IgD-negative memory B cell (primary cell): Measurements from ENCODE around the gene TK2. TPM values are rescaled to one million over a fixed set of nuclear protein-coding genes. Genes with fewer than 3 reads are reported as not detected.

ENCODE experiments used
- H3K27ac Mint-ChIP-seq, 3 donors: one replicate each; pipeline ENCODE4 v1.8.0; 2020 to 2022; ENCODE audit warnings: mild to moderate bottlenecking in 3 of 3, mixed read lengths in 3 of 3, moderate library complexity in 1 of 3
- H3K27me3 Mint-ChIP-seq: one replicate; pipeline ENCODE4 v1.8.0; 2021; ENCODE audit warnings: mixed read lengths
- H3K36me3 Mint-ChIP-seq: one replicate; pipeline ENCODE4 v1.8.0; 2020; ENCODE audit warnings: mild to moderate bottlenecking, mixed read lengths
- H3K4me1 Mint-ChIP-seq, 3 donors: one replicate each; pipeline ENCODE4 v1.8.0; 2020 to 2022; ENCODE audit warnings: mixed read lengths in 3 of 3, mild to moderate bottlenecking in 1 of 3
- H3K4me3 Mint-ChIP-seq, 4 donors: one replicate each; pipeline ENCODE4 v1.8.0; 2020 to 2022; ENCODE audit warnings: mild to moderate bottlenecking in 4 of 4, mixed read lengths in 4 of 4, moderate library complexity in 3 of 4
- H3K9me3 Mint-ChIP-seq, 3 donors: one replicate each; pipeline ENCODE4 v1.8.0; 2020 to 2021; ENCODE audit warnings: mixed read lengths in 3 of 3, mild to moderate bottlenecking in 1 of 3
- polyA plus RNA-seq: library from polyadenylated mRNA; unstranded; fragments of 300-500 nt; fragmentation: Illumina TruSeq; gene quantifications from one replicate; pipeline ENCODE4 v1.2.3, GENCODE V29; 2021

The TK2 gene
- polyA plus RNA-seq, 1 donor from 2014 or later, result 1.6 TPM

DNA sequence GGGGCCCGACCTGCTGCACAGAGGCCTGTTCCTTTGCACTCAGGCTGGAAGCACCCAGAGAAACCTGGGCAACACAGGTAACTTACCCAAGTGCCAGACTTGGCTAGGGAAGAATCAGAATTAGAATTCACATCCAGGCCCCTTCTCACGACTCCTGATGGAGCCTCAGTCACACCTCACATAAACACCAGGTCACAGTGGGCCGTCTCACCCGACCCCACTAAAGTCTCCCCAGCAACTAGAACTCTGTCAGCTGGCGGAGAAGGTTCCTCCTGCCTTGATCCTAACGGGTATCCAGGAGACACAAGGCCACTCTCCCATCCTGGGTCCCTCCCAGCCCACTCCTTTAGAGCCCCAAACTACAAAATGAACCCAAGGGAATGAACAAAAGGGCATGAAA is 6.4 kb downstream of the TK2 start:
- H3K4me3 Mint-ChIP-seq, result no peak overlapping the region
- peaks cover 44 to 68% (median 61%) of the 10 kb centered on the region in 3 donors for H3K4me1 Mint-ChIP-seq
- no peaks in the 10 kb centered on the region for H3K27me3 Mint-ChIP-seq
- H3K27ac Mint-ChIP-seq, result no peak overlapping the region
- no peaks in the 10 kb centered on the region for H3K36me3 Mint-ChIP-seq
- H3K9me3 Mint-ChIP-seq, result no peaks in the 10 kb centered on the region

GRCh38 chr16:66542396-66542795 is 7.5 kb downstream of the TK2 start:
- no peak overlapping the region for H3K27ac Mint-ChIP-seq
- no peaks in the 10 kb centered on the region for H3K36me3 Mint-ChIP-seq
- H3K4me1 Mint-ChIP-seq, result peaks cover 41 to 59% (median 54%) of the 10 kb centered on the region in 3 donors
- no peak overlapping the region for H3K4me3 Mint-ChIP-seq
- H3K9me3 Mint-ChIP-seq, result no peaks in the 10 kb centered on the region
- H3K27me3 Mint-ChIP-seq, result no peaks in the 10 kb centered on the region

GRCh38 chr16:66541388-66542355 is 8.2 kb downstream of the TK2 start:
- Mint-ChIP-seq H3K36me3 (no peaks in the 10 kb centered on the region), H3K27ac (no peak overlapping the region), H3K27me3 (no peaks in the 10 kb centered on the region), H3K9me3 (no peaks in the 10 kb centered on the region), H3K4me3 (no peak overlapping the region), H3K4me1 (peaks cover 37 to 59% (median 49%) of the 10 kb centered on the region in 3 donors)

GRCh38 chr16:66539623-66540469 is 10.1 kb downstream of the TK2 start:
- H3K4me1 Mint-ChIP-seq, result peaks cover 26 to 44% (median 36%) of the 10 kb centered on the region in 3 donors
- H3K36me3 Mint-ChIP-seq, result no peaks in the 10 kb centered on the region
- no peaks in the 10 kb centered on the region for H3K27me3 Mint-ChIP-seq
- H3K4me3 Mint-ChIP-seq, result peak overlapping the region in 3 of 4 donors; percentile 27 to 85 (median 80)
- H3K27ac Mint-ChIP-seq, result peak overlapping the region in 1 of 3 donors; percentile 47
- H3K9me3 Mint-ChIP-seq, result no peaks in the 10 kb centered on the region

DNA sequence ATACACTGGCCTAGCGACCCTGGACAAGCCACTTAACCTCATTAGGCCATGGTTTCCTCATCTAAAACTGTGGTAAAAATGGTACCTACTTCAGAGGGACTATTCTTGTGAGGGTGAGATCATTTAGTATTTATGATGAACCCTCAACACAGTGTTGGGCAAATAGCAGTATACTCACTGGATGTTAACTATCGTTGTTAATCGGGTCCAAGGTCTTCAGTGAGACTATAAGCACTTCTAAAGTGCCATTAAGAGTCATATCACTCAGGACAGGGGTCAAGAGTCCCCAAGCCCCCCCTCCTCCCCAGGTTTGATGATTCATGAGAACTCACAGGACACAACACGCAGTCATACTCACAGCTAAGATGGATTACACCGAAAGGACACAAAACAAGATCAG is 11.0 kb downstream of the TK2 start:
- peaks cover 20 to 37% (median 31%) of the 10 kb centered on the region in 3 donors for H3K4me1 Mint-ChIP-seq
- H3K36me3 Mint-ChIP-seq, result no peaks in the 10 kb centered on the region
- no peaks in the 10 kb centered on the region for H3K27me3 Mint-ChIP-seq
- H3K4me3 Mint-ChIP-seq, result peak overlapping the region in 2 of 4 donors; percentile 79 to 85
- H3K27ac Mint-ChIP-seq, result no peak overlapping the region
- no peaks in the 10 kb centered on the region for H3K9me3 Mint-ChIP-seq

GRCh38 chr16:66537236-66537635 is 12.7 kb downstream of the TK2 start:
- no peaks in the 10 kb centered on the region for H3K27me3 Mint-ChIP-seq
- H3K4me3 Mint-ChIP-seq, result no peak overlapping the region
- no peaks in the 10 kb centered on the region for H3K36me3 Mint-ChIP-seq
- no peaks in the 10 kb centered on the region for H3K9me3 Mint-ChIP-seq
- no peak overlapping the region for H3K27ac Mint-ChIP-seq
- peaks cover 15 to 31% (median 26%) of the 10 kb centered on the region in 3 donors for H3K4me1 Mint-ChIP-seq

- H3K36me3 Mint-ChIP-seq, result no peaks in the 10 kb centered on the region
- H3K4me3 Mint-ChIP-seq, result no peak overlapping the region
- no peak overlapping the region for H3K27ac Mint-ChIP-seq
- no peaks in the 10 kb centered on the region for H3K27me3 Mint-ChIP-seq
- H3K4me1 Mint-ChIP-seq, result peaks cover 13 to 24% (median 24%) of the 10 kb centered on the region in 3 donors
- H3K9me3 Mint-ChIP-seq, result no peaks in the 10 kb centered on the region
Measured at GRCh38 chr16:66536525-66536924, 13.4 kb downstream of the TK2 start.

DNA sequence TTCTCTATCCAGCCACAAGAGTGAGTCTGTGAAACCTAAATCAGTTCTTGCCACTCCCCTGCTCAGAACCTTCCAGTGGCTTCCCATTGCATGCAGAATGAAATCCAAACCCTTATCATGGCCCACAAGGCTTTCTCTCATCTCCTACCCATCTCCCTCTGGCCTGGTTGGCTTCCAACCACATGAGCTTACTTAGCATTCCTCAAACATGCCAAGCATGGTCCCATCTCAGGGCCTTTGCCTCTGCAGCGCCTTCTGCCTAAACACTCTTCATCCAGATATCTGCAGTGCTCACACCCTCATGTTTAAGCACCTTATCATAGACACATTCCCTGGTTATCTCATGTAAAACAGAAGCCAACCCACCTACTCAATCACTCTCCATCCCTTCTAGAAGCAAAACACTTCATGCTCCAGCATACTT is 15.5 kb downstream of the TK2 start:
- H3K9me3 Mint-ChIP-seq, result no peaks in the 10 kb centered on the region
- peak overlapping the region in 1 of 3 donors; percentile 43 for H3K27ac Mint-ChIP-seq
- H3K4me1 Mint-ChIP-seq, result peaks cover 10 to 13% (median 13%) of the 10 kb centered on the region in 3 donors
- no peaks in the 10 kb centered on the region for H3K36me3 Mint-ChIP-seq
- H3K27me3 Mint-ChIP-seq, result no peaks in the 10 kb centered on the region
- H3K4me3 Mint-ChIP-seq, result no peak overlapping the region

DNA sequence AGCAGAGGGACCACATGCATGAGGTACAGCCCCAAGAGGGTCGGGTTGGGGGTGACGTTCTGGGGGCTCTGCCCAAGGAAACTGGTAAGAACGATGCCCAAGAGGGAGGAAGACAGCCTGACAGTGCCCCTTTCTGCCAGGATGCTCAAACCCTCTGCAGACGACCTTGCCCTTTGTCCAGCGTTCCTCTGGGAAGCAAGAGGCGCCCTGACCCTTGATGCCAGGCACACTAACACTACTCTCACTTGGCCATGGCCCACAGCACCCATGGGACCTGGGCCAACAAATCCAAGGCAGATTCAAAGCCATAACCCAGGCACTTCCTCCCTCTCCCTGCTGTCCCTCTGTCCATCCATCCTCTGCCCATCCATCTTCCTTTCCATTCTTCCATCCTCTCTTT is 20.4 kb downstream of the TK2 start:
- H3K27ac Mint-ChIP-seq, result no peak overlapping the region
- H3K27me3 Mint-ChIP-seq, result peaks cover 3% of the 10 kb centered on the region
- no peaks in the 10 kb centered on the region for H3K9me3 Mint-ChIP-seq
- H3K4me3 Mint-ChIP-seq, result no peak overlapping the region
- peaks cover 15 to 16% (median 16%) of the 10 kb centered on the region in 3 donors for H3K4me1 Mint-ChIP-seq
- no peaks in the 10 kb centered on the region for H3K36me3 Mint-ChIP-seq

- Mint-ChIP-seq H3K9me3 (no peaks in the 10 kb centered on the region), H3K27me3 (peaks cover 4% of the 10 kb centered on the region), H3K4me3 (no peak overlapping the region), H3K27ac (no peak overlapping the region), H3K4me1 (peaks cover 22 to 23% (median 23%) of the 10 kb centered on the region in 3 donors), H3K36me3 (no peaks in the 10 kb centered on the region)
Measured at GRCh38 chr16:66528294-66528693, 21.6 kb downstream of the TK2 start.

DNA sequence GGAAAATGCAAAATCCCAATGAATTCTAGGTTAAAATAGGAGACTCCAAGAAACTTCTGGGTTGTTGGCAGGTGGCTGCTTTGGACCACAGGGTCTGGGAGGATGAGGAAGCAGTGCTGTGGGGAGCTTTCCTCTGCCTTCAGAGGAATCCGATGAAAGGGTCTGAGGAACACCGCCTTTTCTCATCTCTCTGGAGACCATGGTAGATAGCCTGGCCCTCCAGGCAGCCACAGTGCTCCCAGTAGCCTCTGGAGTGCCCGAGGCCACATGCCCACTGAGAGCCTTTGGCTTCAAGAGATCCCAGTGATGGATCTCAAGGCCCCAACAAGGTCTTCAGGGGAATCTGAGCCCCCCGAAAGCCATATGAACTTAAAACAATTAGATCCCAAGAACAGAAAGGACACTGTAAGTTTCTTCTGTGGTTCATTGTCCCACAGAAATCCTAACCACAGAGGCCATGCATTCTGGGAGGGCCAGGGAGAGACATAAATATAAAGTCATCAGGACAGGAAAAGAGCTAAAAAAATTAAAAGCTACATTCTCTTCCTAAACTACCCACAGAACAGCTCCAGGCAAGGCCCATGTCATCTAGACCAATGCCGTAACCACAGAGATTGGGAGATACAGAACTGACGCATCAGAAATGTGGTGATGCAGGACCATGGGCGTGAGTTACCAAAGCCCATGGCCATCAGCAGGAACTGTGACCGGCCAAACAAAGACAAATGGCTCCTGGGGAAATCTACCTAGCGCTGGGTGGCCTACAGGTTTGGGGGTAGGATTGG is 24.3 kb downstream of the TK2 start:
- Mint-ChIP-seq H3K27ac (peak overlapping the region in 1 of 3 donors; percentile 93), H3K4me1 (peaks cover 40 to 47% (median 46%) of the 10 kb centered on the region in 3 donors), H3K4me3 (peak overlapping the region in 2 of 4 donors; percentile 65 to 79), H3K27me3 (peaks cover 4% of the 10 kb centered on the region), H3K9me3 (no peaks in the 10 kb centered on the region), H3K36me3 (no peaks in the 10 kb centered on the region)

GRCh38 chr16:66524601-66525164 is 25.2 kb downstream of the TK2 start:
- Mint-ChIP-seq H3K27me3 (peaks cover 4% of the 10 kb centered on the region), H3K4me1 (peaks cover 45 to 53% (median 45%) of the 10 kb centered on the region in 3 donors), H3K9me3 (no peaks in the 10 kb centered on the region), H3K36me3 (no peaks in the 10 kb centered on the region), H3K27ac (peak overlapping the region; percentile 93 to 99 (median 98)), H3K4me3 (peak overlapping the region; percentile 54 to 79 (median 72))

DNA sequence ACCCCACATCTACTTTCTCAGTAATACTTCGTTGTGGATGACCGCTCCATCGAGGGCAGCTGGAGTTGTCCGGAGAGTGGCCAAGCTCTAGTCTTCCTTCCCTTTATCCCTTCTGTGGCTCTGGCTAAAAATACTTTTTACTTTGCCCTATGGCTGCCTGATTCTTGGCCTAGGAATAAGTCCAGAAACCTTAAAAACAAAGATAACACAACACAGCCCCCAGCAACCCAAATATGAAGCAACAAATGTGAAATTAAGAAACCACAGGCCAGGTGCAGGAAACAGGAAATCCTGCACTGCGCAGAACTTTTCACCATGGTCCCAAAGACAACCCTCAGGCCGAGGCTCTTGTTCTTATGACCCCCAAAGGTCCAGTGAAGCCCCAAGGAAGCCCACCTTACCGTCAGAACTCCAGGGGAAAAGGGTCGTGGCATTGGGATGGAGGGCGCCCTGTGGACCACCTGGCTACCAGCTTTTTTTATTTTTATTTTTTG is 26.0 kb downstream of the TK2 start:
- Mint-ChIP-seq H3K9me3 (no peaks in the 10 kb centered on the region), H3K27ac (peak overlapping the region; percentile 93 to 99 (median 98)), H3K4me3 (peak overlapping the region; percentile 70 to 93 (median 82)), H3K4me1 (peaks cover 43 to 56% (median 44%) of the 10 kb centered on the region in 3 donors), H3K36me3 (no peaks in the 10 kb centered on the region), H3K27me3 (peaks cover 4% of the 10 kb centered on the region)
